SK-N-SH (cell line): ENCODE data around the gene TEN1.

Experiments
- EZH2phosphoT487 ChIP-seq: fragments of 200-600 bp; sonication (generic); IDR thresholded peaks from 2 replicates; pipeline ENCODE4 v1.6.1; 2017; ENCODE audit warnings: low read depth, mixed run types, mild to moderate bottlenecking, antibody characterized with exemption, moderate library complexity, borderline replicate concordance
- RCOR1 ChIP-seq: fragments of 150-350 bp; IDR thresholded peaks from 2 replicates; pipeline ENCODE4 v1.6.1; 2017; ENCODE audit warnings: antibody characterized with exemption, low read length
- SIN3A ChIP-seq: IDR thresholded peaks from 2 replicates; pipeline ENCODE4 v1.6.1; 2012; ENCODE audit warnings: low read depth, mild to moderate bottlenecking, low read length, moderate library complexity, borderline replicate concordance
- SMC3 ChIP-seq: IDR thresholded peaks from 2 replicates; pipeline ENCODE4 v1.6.1; 2012; ENCODE audit warnings: low read depth, low read length, improper control_type of control experiment
- TCF12 ChIP-seq: IDR thresholded peaks from 2 replicates; pipeline ENCODE4 v1.4.0; 2012
- YY1 ChIP-seq: IDR thresholded peaks from 2 replicates; pipeline ENCODE4 v1.4.0; 2012; ENCODE audit warnings: low read depth, mild to moderate bottlenecking
- TF ChIP-seq, protein P1 (sequence below): fragments of 200-600 bp; sonication (generic); IDR thresholded peaks from 2 replicates; pipeline ENCODE4 v1.6.1; 2017; ENCODE audit warnings: antibody characterized with exemption, mild to moderate bottlenecking, moderate library complexity
- TF ChIP-seq, protein P2 (sequence below): IDR thresholded peaks from 2 replicates; pipeline ENCODE4; 2012
- TF ChIP-seq, protein P3 (sequence below): IDR thresholded peaks from 2 replicates; pipeline ENCODE4 v1.6.1; 2012; ENCODE audit warnings: mild to moderate bottlenecking, low read depth, low read length, moderate library complexity

- TF ChIP-seq, protein P1, sequence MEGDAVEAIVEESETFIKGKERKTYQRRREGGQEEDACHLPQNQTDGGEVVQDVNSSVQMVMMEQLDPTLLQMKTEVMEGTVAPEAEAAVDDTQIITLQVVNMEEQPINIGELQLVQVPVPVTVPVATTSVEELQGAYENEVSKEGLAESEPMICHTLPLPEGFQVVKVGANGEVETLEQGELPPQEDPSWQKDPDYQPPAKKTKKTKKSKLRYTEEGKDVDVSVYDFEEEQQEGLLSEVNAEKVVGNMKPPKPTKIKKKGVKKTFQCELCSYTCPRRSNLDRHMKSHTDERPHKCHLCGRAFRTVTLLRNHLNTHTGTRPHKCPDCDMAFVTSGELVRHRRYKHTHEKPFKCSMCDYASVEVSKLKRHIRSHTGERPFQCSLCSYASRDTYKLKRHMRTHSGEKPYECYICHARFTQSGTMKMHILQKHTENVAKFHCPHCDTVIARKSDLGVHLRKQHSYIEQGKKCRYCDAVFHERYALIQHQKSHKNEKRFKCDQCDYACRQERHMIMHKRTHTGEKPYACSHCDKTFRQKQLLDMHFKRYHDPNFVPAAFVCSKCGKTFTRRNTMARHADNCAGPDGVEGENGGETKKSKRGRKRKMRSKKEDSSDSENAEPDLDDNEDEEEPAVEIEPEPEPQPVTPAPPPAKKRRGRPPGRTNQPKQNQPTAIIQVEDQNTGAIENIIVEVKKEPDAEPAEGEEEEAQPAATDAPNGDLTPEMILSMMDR = no peak
- TF ChIP-seq EZH2phosphoT487 (no peak), RCOR1 (no peak), TCF12 (peak; percentile 47; the same call in 1 of the 2 replicates), SMC3 (no peak), SIN3A (no peak), YY1 (no peak)
- TF ChIP-seq, protein P2, sequence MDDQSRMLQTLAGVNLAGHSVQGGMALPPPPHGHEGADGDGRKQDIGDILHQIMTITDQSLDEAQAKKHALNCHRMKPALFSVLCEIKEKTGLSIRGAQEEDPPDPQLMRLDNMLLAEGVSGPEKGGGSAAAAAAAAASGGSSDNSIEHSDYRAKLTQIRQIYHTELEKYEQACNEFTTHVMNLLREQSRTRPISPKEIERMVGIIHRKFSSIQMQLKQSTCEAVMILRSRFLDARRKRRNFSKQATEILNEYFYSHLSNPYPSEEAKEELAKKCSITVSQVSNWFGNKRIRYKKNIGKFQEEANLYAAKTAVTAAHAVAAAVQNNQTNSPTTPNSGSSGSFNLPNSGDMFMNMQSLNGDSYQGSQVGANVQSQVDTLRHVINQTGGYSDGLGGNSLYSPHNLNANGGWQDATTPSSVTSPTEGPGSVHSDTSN = peak; percentile 59
- TF ChIP-seq, protein P3, sequence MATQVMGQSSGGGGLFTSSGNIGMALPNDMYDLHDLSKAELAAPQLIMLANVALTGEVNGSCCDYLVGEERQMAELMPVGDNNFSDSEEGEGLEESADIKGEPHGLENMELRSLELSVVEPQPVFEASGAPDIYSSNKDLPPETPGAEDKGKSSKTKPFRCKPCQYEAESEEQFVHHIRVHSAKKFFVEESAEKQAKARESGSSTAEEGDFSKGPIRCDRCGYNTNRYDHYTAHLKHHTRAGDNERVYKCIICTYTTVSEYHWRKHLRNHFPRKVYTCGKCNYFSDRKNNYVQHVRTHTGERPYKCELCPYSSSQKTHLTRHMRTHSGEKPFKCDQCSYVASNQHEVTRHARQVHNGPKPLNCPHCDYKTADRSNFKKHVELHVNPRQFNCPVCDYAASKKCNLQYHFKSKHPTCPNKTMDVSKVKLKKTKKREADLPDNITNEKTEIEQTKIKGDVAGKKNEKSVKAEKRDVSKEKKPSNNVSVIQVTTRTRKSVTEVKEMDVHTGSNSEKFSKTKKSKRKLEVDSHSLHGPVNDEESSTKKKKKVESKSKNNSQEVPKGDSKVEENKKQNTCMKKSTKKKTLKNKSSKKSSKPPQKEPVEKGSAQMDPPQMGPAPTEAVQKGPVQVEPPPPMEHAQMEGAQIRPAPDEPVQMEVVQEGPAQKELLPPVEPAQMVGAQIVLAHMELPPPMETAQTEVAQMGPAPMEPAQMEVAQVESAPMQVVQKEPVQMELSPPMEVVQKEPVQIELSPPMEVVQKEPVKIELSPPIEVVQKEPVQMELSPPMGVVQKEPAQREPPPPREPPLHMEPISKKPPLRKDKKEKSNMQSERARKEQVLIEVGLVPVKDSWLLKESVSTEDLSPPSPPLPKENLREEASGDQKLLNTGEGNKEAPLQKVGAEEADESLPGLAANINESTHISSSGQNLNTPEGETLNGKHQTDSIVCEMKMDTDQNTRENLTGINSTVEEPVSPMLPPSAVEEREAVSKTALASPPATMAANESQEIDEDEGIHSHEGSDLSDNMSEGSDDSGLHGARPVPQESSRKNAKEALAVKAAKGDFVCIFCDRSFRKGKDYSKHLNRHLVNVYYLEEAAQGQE = no peak
Measured at GRCh38 chr17:76048711-76049110, 69.7 kb downstream of the TEN1 start.
